Activated T-cell treated with anti-CD3 and anti-CD28 coated beads for 24 hours (primary cell): ENCODE results near the gene MCHR1.

Experiments
- DNase-seq: peaks from one replicate; pipeline ENCODE4 v3.0.0-alpha.2; 2020; ENCODE audit warnings: low read depth

The MCHR1 gene

GRCh38 chr22:40727070-40727963 lies 48.0 kb downstream of the MCHR1 start:
- DNase-seq, result no peak

DNA sequence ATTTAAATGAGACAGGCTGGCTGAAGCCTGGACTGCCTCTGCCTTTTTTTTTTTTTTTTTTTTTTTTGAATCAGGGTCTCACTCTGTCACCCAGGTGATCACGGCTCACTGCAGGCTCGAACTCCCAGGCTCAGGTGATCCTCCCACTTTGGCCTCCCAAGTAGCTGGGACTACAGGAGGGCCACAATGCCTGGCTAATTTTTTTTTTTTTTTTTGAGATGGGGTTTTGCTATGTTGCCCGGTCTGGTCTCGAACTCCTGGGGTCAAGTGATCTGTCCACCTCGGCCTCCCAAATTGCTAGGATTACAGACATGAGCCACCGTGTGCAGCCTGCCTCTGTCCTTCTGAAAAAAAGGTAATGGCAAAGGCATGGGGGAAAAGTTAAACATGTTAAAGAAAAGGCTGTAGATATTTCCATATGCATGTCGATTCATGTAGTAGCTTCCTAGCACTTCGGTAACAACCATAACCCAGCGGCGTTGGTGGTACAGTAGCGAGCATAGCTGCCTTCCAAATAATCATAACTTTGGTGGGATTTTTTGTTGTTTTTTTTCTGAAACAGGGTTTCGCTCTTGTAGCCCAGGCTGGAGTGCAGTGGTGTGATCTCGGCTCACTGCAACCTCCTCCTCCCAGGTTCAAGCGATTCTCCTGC lies 48.8 kb downstream of the MCHR1 start:
- no peak for DNase-seq

GRCh38 chr22:40728731-40729189 lies 49.5 kb downstream of the MCHR1 start:
- DNase-seq, result peak; percentile 30

GRCh38 chr22:40729284-40729683 lies 50.0 kb downstream of the MCHR1 start:
- no peak for DNase-seq
